ENCODE data around the gene RAB29. TPM values are rescaled to one million over a fixed set of nuclear protein-coding genes. Genes with fewer than 3 reads are reported as not detected.

Gene RAB29
- total and polyA plus RNA-seq, 8 donors, result 4.7 to 38.4 (median 11.5) TPM

GRCh38 chr1:205780335-205780734, 5.1 kb upstream of the RAB29 start:
- H3K36me3 ChIP-seq, result no peaks in the 10 kb centered on the region
- DNase-seq, result no peak
- no peak for TF ChIP-seq EP300 (IDR thresholded peaks at IDR 0.05)
- TF ChIP-seq POLR2A (IDR thresholded peaks at IDR 0.05), result no peak
- TF ChIP-seq, protein P1, sequence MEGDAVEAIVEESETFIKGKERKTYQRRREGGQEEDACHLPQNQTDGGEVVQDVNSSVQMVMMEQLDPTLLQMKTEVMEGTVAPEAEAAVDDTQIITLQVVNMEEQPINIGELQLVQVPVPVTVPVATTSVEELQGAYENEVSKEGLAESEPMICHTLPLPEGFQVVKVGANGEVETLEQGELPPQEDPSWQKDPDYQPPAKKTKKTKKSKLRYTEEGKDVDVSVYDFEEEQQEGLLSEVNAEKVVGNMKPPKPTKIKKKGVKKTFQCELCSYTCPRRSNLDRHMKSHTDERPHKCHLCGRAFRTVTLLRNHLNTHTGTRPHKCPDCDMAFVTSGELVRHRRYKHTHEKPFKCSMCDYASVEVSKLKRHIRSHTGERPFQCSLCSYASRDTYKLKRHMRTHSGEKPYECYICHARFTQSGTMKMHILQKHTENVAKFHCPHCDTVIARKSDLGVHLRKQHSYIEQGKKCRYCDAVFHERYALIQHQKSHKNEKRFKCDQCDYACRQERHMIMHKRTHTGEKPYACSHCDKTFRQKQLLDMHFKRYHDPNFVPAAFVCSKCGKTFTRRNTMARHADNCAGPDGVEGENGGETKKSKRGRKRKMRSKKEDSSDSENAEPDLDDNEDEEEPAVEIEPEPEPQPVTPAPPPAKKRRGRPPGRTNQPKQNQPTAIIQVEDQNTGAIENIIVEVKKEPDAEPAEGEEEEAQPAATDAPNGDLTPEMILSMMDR (IDR thresholded peaks at IDR 0.05), result no peak
- no peak for TF ChIP-seq POLR2AphosphoS5 (IDR thresholded peaks at IDR 0.05)
- H3K27me3 ChIP-seq, result no peaks in the 10 kb centered on the region
- WGBS, 5 donors, result 89 to 95% (median 93%) methylated on average over 5 of the region's 5 CpGs
- H3K4me3 ChIP-seq, result no peak overlapping the region
- H3K9me3 ChIP-seq, result no peaks in the 10 kb centered on the region
- H3K27ac ChIP-seq, result no peak overlapping the region
- intact Hi-C loops (cut with DNase I; ENCODE audit: low total_unique reads), result no loop called here
- peaks cover 0 to 12% (median 6%) of the 10 kb centered on the region in 4 donors for H3K4me1 ChIP-seq

DNA sequence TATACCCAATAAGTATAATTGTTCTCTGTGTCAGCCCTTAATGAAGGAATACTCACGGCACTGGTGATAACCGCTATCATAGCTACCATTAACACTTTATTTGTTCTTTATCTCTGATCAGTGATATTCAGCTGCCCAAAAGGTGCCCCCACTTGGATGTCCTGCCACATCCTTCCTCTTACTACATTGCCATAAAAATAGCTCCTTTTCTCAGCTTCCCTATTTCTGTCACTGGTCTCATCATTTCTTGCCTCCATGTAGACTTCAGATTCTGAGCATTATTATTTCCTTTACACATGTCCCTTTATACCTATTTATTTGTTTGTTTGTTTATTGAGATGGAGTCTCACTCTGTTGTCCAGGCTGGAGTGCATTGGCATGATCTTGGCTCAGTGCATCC, 2.7 kb upstream of the RAB29 start:
- peaks cover 10 to 24% (median 16%) of the 10 kb centered on the region in 4 donors for H3K4me1 ChIP-seq
- TF ChIP-seq POLR2A (IDR thresholded peaks at IDR 0.05) (no peak), POLR2AphosphoS5 (IDR thresholded peaks at IDR 0.05) (no peak), EP300 (IDR thresholded peaks at IDR 0.05) (no peak)
- TF ChIP-seq, protein P1 (IDR thresholded peaks at IDR 0.05), result no peak
- H3K9me3 ChIP-seq, result no peaks in the 10 kb centered on the region
- intact Hi-C loops (cut with DNase I; ENCODE audit: low total_unique reads), result no loop called here
- no peak overlapping the region for H3K4me3 ChIP-seq
- H3K27me3 ChIP-seq, result no peaks in the 10 kb centered on the region
- H3K36me3 ChIP-seq, result no peaks in the 10 kb centered on the region
- DNase-seq, result no peak
- no peak overlapping the region for H3K27ac ChIP-seq
- WGBS, 5 donors, result 54 to 79% (median 64%) methylated on average over 2 of the region's 2 CpGs

DNA sequence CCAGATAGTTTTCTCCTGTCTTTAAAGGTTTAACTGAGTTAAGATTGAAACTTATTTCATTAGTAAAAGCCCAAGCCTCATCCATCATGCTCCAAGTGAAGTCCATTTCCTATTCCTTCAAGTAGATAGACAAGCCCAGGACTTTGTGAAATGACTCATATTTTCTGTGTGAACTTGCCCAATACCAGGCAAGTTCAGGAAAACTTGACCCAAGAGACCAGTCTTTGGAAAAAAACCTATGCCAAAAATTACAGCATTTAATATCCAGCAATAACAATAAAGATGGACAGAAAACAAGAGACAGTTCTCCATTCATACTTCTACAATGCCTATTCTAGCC, 405 bp upstream of the RAB29 start:
- Histone ChIP-seq H3K27me3 (no peaks in the 10 kb centered on the region), H3K4me3 (peak overlapping the region; percentile 72 to 92 (median 84)), H3K36me3 (peaks cover 0 to 2% (median under 1%) of the 10 kb centered on the region in 4 donors), H3K4me1 (peaks cover 10 to 24% (median 16%) of the 10 kb centered on the region in 4 donors), H3K27ac (peak overlapping the region in 4 of 5 donors; percentile 74 to 82 (median 76)), H3K9me3 (no peaks in the 10 kb centered on the region)
- intact Hi-C loops (cut with DNase I; ENCODE audit: low total_unique reads), result no loop called here
- TF ChIP-seq, protein P1 (IDR thresholded peaks at IDR 0.05), result no peak
- peak in 1 of 3 donors; percentile 6 for TF ChIP-seq POLR2AphosphoS5 (IDR thresholded peaks at IDR 0.05)
- no peak for DNase-seq

DNA sequence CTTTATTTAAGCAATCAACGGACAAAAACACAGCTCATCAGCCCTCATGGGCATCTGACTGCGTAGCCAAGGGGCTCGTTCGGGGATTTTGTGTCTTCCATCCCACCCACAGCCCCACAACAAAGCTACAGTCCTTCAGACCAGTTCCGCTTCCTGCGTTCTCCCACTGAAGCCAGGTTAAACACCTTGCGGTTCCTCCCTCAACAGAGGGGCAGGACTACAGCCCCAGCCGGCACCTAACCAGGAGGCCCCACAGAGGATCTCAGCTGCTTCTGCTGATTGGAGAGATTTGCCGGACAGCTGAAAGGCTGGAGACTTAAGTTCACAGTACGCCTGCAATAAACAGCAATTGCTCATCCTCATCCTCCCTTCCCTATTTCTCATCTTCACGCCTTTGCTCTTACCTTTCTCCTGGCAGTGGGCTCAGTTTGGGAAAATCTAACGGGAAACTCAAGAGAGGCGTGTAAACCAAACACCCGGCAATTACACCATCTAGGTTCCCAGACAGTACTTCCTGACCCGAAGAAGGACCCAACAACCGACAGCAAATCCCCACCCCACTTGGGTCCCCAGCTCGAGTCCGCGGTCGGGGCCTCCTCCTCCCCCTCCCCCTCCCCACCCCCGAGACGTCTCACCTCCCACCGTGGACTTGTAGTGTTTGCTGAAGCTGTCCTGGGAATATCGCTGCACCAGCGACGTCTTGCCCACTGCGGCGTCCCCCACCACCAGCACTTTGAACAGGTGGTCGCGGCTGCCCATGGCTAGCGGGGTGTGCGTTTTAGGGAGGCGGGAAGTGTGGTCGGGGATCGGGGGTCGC, 876 bp downstream of the RAB29 start:
- Histone ChIP-seq H3K36me3 (peaks cover 0 to 13% (median 12%) of the 10 kb centered on the region in 4 donors), H3K27ac (peak overlapping the region; percentile 41 to 82 (median 74)), H3K9me3 (no peaks in the 10 kb centered on the region), H3K27me3 (no peaks in the 10 kb centered on the region), H3K4me3 (peak overlapping the region; percentile 72 to 92 (median 84)), H3K4me1 (peaks cover 10 to 32% (median 16%) of the 10 kb centered on the region in 4 donors)
- TF ChIP-seq EP300 (IDR thresholded peaks at IDR 0.05), result no peak
- TF ChIP-seq, protein P1 (IDR thresholded peaks at IDR 0.05), result no peak
- no peak for TF ChIP-seq POLR2A (IDR thresholded peaks at IDR 0.05)
- no peak for TF ChIP-seq POLR2AphosphoS5 (IDR thresholded peaks at IDR 0.05)
- whole genome bisulfite sequencing, 5 donors, result 8 to 15% (median 11%) methylated on average over 29 to 36 of the region's 36 CpGs
- DNase-seq, result peak in 1 of 2 donors; percentile 60
- intact Hi-C loops (cut with DNase I; ENCODE audit: low total_unique reads), result no loop called here

All from stomach (tissue), 9 donors.